Activated T-cell treated with anti-CD3 and anti-CD28 coated beads, Interleukin-2, amount 50 U/mL, for 24 hours (primary cell): ENCODE results near the gene RPGR.

Experiments
- DNase-seq: peaks from one replicate; pipeline ENCODE4 v3.0.0-alpha.2; 2020
- H3K27ac Mint-ChIP-seq: 2 replicates; pipeline ENCODE4 v1.8.0; 2020; ENCODE audit warnings: mild to moderate bottlenecking, mixed read lengths
- H3K27me3 Mint-ChIP-seq: 2 replicates; pipeline ENCODE4 v1.8.0; 2020; ENCODE audit warnings: mixed read lengths
- H3K36me3 Mint-ChIP-seq: 2 replicates; pipeline ENCODE4 v1.8.0; 2020; ENCODE audit warnings: low read depth, mixed read lengths
- H3K4me1 Mint-ChIP-seq: 2 replicates; pipeline ENCODE4 v1.8.0; 2020; ENCODE audit warnings: low read depth, mixed read lengths
- H3K4me3 Mint-ChIP-seq: 2 replicates; pipeline ENCODE4 v1.8.0; 2020; ENCODE audit warnings: mild to moderate bottlenecking, moderate library complexity, mixed read lengths
- H3K9me3 Mint-ChIP-seq: 2 replicates; pipeline ENCODE4 v1.8.0; 2020; ENCODE audit warnings: mixed read lengths

The RPGR gene

GRCh38 chrX:38220024-38220414 is 107.3 kb downstream of the RPGR start:
- DNase-seq = peak; percentile 34
- H3K9me3 Mint-ChIP-seq = no peaks in the 10 kb centered on the region
- peak overlapping the region; percentile 40 for H3K4me3 Mint-ChIP-seq
- H3K4me1 Mint-ChIP-seq = no peaks in the 10 kb centered on the region
- H3K27me3 Mint-ChIP-seq = peaks cover 81% of the 10 kb centered on the region
- no peaks in the 10 kb centered on the region for H3K36me3 Mint-ChIP-seq
- no peak overlapping the region for H3K27ac Mint-ChIP-seq
